Cardiac fibroblast (primary cell): Measurements from ENCODE around the gene SPATA31E1.
A peak's percentile ranks its signal among the peaks of the same experiment; 100 is the strongest.

Experiments used
- DNase-seq, 2 donors: peaks; one replicate each; pipeline versions ENCODE4 v3.0.0 to v3.0.0-alpha.2; 2010; ENCODE audit warnings: low read depth in 2 of 2
- H3K4me3 ChIP-seq, 2 donors: replicated peaks in 1 of 2; 1 replicate in 1 of 2; 2 replicates in 1 of 2; pipeline ENCODE4 v1.5.1; 2011; ENCODE audit warnings: low read depth in 2 of 2, low read length in 2 of 2, mild to moderate bottlenecking in 2 of 2, moderate library complexity in 1 of 2
- CTCF ChIP-seq: IDR thresholded peaks from one replicate; pipeline ENCODE4 v1.5.1; 2011; ENCODE audit warnings: low read depth, mild to moderate bottlenecking, low read length, inconsistent platforms

SPATA31E1 gene

GRCh38 chr9:87882627-87883026 lies at the start of gene SPATA31E1:
Gene SPATA31E1, plus strand, starts transcription at chr9:87882877. Its CDS starts 15 bp downstream, at chr9:87882892.
- no peak within 1 kb of the TSS for H3K4me3 ChIP-seq
- TF ChIP-seq CTCF = no peak
- peak in 1 of 2 donors; percentile 5 for DNase-seq

- TF ChIP-seq CTCF = peak; percentile 13
- H3K4me3 ChIP-seq = no peak overlapping the region
- DNase-seq = no peak
These were observed 48.3 kb upstream of the SPATA31E1 start for GRCh38 chr9:87834357-87834756.

- TF ChIP-seq CTCF = no peak
- no peak for DNase-seq
These were observed 46.1 kb upstream of the SPATA31E1 start for GRCh38 chr9:87836536-87836935.

GRCh38 chr9:87836951-87837705 lies 45.5 kb upstream of the SPATA31E1 start:
- peak in 1 of 2 donors; percentile 41 for DNase-seq
- no peak overlapping the region for H3K4me3 ChIP-seq
- TF ChIP-seq CTCF = no peak

More at GRCh38 chr9:87836536-87836935, 46.1 kb upstream of the SPATA31E1 start:
- H3K4me3 ChIP-seq = no peak overlapping the region

- no peak for DNase-seq
- H3K4me3 ChIP-seq = no peak overlapping the region
These were observed 42.5 kb upstream of the SPATA31E1 start for GRCh38 chr9:87840134-87840533.

GRCh38 chr9:87842878-87843585 lies 39.6 kb upstream of the SPATA31E1 start:
- no peak overlapping the region for H3K4me3 ChIP-seq
- TF ChIP-seq CTCF = no peak
- DNase-seq = no peak

More at GRCh38 chr9:87840134-87840533, 42.5 kb upstream of the SPATA31E1 start:
- no peak for TF ChIP-seq CTCF
